Glomerular endothelial cell (primary cell): ENCODE results near the gene NPC1. TPM values are rescaled to one million over a fixed set of nuclear protein-coding genes. Genes with fewer than 3 reads are reported as not detected.
"Not testable (repeated sequence)": the region's sequence is repeated elsewhere in the genome, so short reads cannot be mapped to it uniquely, and the experiment has no call there.

Experiments used
- DNase-seq: peaks from one replicate; pipeline ENCODE4 v3.0.0-alpha.2; 2011; ENCODE audit warnings: low read depth, low spot score; ENCODE audit errors: extremely low read depth
- total RNA-seq: library from RNA; depleted of rRNA; stranded (reverse); fragments of >200 nt; gene quantifications from 2 replicates; pipeline ENCODE4 v1.2.3, GENCODE V29; 2015

NPC1 gene
- total RNA-seq, 1 donor from 2014 or later = 62.0 TPM

DNA sequence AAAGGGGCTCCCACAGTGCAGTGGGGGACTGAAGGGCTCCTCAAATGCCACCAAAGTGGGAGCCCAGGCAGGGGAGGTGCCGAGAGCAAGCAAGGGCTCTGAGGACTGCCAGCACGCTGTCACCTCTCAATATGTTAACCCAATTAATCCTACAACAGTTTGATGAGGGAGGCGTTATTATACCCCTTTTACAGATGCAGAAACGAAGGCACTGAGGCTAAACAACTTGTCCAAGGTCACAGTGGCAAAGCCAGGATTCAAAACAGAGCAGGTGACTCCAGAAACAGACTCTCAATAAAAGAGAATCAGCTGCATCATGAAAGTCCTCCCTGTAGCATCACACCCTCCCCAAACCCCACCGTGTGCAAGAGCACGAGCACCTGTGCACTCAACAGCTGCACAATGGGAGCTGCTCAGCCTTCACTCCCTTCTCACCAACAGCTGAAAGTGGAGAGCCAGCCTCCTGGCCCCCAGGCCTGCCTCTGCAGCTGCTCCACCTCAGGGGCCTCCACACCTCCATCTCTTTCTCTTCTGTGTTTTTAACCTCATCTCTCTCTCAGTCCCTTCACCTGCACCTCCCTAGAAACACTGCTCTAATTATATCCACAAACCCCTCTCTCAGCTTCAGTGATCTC, 8.1 kb downstream of the NPC1 start:
- DNase-seq = no peak

DNA sequence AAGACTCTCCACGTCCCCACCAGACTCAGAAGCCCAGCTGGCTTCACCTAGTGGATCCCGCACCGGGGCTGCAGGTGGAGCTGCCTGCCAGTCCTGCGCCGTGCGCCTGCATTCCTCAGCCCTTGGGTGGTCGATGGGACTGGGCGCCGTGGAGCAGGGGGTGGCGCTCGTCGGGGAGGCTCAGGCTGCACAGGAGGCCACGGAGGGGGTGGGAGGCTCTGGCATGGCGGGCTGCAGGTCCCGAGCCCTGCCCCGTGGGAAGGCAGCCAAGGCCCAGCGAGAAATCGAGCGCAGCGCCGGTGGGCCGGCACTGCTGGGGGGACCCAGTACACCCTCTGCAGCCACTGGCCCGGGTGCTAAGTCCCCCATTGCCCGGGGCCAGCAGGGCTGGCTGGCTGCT, 8.8 kb downstream of the NPC1 start:
- DNase-seq = not testable (repeated sequence)

- no peak for DNase-seq
These were observed 11.0 kb downstream of the NPC1 start for GRCh38 chr18:23575309-23575651.

DNA sequence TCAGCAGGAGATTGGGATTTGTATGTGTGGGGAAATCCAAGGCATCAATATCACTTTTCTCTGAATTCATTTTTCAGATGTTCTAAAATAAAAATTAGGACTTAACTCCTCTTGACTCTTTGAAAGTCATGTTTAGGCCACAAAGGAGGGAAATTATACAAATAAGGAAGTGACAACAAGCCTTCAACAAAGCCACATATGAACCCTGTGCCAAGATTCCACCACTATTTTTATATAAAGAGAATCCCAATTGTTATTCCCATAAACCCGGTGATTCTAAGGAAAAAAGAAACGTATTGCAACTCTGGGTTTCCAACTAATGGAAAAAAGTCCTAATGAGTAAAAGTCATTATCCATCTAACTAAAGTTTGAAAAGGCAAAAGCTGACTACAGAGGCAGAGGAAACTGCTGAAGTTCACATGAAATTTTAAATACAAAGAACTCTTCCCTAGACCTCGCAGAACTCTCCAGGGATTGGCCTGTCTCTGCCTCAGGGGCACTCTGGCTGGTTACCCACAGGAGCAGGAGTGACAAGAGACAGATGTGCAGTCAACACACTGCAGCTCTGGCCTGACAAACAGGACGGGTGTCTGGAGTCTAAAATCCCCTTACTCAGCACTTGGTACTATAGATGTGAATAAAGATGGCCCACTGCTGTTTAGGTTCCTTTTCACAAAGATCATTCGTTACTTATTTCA, 11.5 kb downstream of the NPC1 start:
- DNase-seq = no peak

GRCh38 chr18:23573626-23574431, 12.5 kb downstream of the NPC1 start:
- DNase-seq = no peak

DNA sequence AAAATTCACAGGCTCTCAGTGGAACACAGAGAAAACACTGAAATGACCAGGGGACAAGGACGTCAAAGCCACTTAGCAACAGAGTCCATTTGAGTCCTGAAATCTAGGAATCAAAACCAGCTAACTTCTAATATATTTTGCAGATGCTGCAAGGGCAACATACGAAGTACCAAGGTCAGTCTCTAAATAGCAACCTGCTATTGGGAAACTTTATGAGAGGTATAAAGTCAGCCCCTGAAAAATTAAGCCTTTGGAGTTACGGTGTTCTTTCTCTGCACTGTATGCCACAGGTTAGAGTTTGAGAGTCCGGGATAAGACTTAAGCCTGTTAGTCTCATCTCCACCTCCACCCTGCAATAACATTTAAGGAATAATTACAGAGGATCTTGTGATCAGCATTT, 13.3 kb downstream of the NPC1 start:
- DNase-seq = no peak

DNA sequence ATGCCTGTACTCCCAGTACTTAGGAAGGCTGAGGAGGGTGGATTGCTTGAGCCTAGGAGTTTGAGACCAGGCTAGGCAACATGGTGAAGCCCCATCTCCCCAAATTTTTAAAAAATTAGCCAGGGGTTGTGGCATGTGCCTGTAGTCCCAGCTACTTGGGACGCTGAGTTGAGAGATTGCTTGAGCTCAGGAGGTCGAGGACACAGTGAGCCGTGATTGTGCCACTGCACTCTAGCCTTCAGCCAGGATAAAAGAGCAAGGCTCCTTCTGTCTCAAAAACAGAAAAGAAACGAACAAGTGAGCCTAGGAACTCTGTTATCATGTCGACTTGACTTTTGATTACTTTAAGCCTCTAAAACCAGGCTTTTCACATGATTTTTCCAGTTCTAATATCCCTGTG, 13.7 kb downstream of the NPC1 start:
- DNase-seq = no peak

DNA sequence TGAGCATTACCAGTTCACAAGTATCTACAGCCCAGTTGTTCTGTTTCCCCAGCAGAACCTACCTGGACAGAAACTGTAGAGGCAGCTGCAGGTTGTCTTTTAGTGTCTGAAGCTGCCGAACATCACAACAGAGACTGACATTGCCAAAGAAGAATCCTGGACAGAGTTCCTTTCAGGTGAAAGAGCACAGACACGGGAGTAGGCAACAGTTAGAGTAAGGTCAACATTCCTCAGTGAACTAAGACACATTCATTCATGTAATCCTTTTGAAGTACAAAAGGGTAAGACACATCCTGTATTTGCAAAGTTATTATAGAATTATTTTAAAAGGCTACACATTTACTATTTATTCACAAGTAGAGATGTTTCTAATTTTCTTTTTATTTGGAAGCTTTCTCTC, 14.3 kb downstream of the NPC1 start:
- no peak for DNase-seq

GRCh38 chr18:23570912-23571504, 15.3 kb downstream of the NPC1 start:
- no peak for DNase-seq

DNA sequence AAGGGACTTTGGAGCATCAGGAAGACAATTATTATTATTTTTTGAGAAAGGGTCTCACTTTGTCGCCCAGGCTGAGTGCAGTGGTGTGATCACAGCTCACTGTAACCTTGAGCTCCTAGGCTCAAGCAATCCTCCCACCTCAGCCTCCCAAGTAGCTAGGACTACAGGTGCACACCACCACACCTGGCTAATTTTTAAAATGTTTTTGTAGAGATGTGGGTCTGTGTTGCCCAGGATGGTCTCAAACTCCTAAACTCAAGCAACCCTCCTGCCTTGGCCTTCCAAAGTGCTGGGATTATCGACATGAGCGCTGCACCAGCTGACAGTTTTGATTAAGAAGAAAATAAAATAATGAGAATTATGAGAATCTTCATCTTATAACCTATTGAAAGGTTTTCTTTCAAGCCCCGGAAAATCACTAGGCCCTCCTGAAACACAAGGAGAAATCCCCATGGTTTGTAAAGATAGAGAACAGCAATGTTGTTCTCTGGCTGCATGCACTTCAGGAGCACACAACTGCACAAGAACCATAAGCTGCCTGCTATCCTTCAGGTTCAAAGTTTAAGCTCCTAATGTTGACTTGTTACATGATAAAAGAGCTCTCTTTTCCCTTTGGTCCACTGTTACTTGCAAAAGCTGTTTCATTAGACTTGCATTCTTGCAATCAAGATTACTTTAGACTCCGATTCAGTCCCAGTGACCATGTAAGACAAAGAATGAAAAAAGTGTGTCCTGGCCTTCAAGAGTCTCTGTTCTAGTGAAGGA, 16.8 kb downstream of the NPC1 start:
- DNase-seq = no peak

GRCh38 chr18:23568281-23569138, 17.8 kb downstream of the NPC1 start:
- DNase-seq = no peak

GRCh38 chr18:23567671-23568070, 18.6 kb downstream of the NPC1 start:
- DNase-seq = no peak

GRCh38 chr18:23565916-23566547, 20.3 kb downstream of the NPC1 start:
- DNase-seq = no peak

DNA sequence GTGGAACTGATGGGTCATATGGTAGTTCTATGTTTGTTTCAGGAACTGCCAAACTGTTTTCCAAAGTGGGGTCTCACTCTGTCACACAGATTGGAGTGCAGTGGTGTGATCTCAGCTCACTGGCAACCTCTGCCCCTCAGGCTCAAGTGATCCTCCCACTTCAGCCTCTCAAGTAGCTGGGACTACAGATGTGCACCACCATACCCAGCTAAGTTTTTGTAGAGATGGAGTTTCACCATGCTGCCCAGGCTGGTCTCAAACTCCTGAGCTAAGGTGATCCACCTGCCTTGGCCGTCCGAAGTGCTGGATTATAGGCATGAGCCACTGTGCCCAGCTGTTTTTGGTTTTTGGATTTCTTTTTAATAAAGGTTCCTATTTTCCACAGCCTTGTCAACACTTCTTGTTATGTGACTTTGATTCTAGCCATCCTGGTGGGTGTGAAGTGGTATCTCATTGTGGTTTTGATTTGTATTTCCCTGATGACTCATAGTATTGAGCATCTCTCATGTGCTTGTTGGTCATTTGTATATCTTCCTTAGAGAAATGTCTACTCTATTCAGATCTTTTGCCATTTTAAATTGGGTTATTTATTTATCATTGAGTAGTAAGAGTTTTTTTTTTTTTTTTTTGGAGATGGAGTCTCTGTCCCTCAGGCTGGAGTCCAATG, 22.8 kb downstream of the NPC1 start:
- DNase-seq = no peak

GRCh38 chr18:23560186-23560585, 26.1 kb downstream of the NPC1 start:
- no peak for DNase-seq

DNA sequence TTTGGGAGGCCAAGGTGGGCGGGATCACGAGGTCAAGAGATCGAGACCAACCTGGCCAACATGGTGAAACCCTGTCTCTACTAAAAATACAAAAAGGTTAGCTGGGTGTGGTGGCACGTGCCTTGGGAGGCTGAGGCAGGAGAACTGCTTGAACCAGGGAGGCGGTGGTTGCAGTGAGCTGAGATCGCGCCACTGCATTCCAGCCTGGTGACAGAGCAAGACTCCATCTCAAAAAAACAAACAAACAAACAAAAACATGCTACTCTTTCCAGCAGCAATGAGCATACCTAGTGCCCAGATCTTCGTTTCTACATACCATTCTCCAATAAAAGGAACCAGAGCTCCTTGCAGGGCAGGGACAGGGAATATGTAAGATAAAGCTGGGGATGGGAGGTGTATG, 28.8 kb downstream of the NPC1 start:
- DNase-seq = not testable (repeated sequence)

GRCh38 chr18:23556145-23556780, 30.0 kb downstream of the NPC1 start:
- no peak for DNase-seq

- no peak for DNase-seq
These were observed 32.4 kb downstream of the NPC1 start for GRCh38 chr18:23553887-23554286.
